HUES6 (cell line): Measurements from ENCODE around the gene TBX6.
"Not testable (repeated sequence)": the region's sequence is repeated elsewhere in the genome, so short reads cannot be mapped to it uniquely, and the experiment has no call there.

ENCODE experiments used
- H3K27ac ChIP-seq: 2 replicates; pipeline ENCODE4 v1.7.0; 2013; ENCODE audit warnings: low read depth, mild to moderate bottlenecking, low read length, inconsistent platforms
- H3K27me3 ChIP-seq: 2 replicates; pipeline ENCODE4 v1.6.1; 2013; ENCODE audit warnings: low read length; ENCODE audit not compliant: control insufficient read depth, insufficient read depth
- H3K36me3 ChIP-seq: 2 replicates; pipeline ENCODE4 v1.6.1; 2013; ENCODE audit warnings: low read length; ENCODE audit not compliant: control insufficient read depth, insufficient read depth
- H3K4me1 ChIP-seq: 2 replicates; pipeline ENCODE4 v1.6.1; 2013; ENCODE audit warnings: low read length; ENCODE audit not compliant: control insufficient read depth, insufficient read depth
- H3K4me3 ChIP-seq: 2 replicates; pipeline ENCODE4 v1.5.1; 2013; ENCODE audit warnings: low read depth, low read length
- H3K9ac ChIP-seq: one replicate; pipeline ENCODE4 v1.6.1; 2013; ENCODE audit warnings: mild to moderate bottlenecking, low read length
- H3K9me3 ChIP-seq: 2 replicates; pipeline ENCODE4 v1.6.1; 2013; ENCODE audit warnings: low read depth, low read length; ENCODE audit not compliant: control insufficient read depth, insufficient read depth

The TBX6 gene

DNA sequence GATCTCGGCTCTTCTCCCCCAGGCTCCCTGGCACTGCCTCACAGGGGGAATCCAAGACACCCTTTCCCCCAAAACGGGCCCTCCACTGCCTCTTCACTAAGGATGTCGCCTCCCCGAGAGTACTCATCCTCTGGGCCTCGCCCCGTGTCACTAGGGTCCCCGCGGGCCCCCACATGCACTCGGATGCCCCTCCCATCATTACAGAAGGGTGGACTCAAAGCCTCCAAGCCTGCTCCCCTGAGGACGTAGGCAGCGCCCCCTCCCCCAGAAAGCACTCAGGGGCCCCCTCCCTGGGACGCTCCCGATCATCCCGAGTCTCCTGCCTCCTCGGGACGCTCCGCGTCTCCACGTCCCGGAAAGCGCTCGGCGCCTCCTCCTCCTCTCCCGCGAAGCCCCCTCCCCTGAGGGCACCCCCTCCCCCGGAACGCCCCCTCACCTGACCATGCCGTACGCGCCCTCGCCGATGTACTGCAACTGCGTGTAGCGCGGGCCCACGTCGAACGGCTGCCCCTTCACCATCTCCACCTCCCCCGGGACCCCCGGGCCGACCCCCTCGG lies 31.0 kb upstream of the TBX6 start:
- Histone ChIP-seq H3K9me3 (no peaks in the 10 kb centered on the region), H3K27me3 (no peaks in the 10 kb centered on the region), H3K9ac (peak overlapping the region; percentile 68), H3K4me3 (peak overlapping the region; percentile 93), H3K27ac (no peak overlapping the region; the same call in 1 of the 2 replicates), H3K36me3 (peaks cover 17% of the 10 kb centered on the region), H3K4me1 (peaks cover 5% of the 10 kb centered on the region; the same call in 1 of the 2 replicates)

DNA sequence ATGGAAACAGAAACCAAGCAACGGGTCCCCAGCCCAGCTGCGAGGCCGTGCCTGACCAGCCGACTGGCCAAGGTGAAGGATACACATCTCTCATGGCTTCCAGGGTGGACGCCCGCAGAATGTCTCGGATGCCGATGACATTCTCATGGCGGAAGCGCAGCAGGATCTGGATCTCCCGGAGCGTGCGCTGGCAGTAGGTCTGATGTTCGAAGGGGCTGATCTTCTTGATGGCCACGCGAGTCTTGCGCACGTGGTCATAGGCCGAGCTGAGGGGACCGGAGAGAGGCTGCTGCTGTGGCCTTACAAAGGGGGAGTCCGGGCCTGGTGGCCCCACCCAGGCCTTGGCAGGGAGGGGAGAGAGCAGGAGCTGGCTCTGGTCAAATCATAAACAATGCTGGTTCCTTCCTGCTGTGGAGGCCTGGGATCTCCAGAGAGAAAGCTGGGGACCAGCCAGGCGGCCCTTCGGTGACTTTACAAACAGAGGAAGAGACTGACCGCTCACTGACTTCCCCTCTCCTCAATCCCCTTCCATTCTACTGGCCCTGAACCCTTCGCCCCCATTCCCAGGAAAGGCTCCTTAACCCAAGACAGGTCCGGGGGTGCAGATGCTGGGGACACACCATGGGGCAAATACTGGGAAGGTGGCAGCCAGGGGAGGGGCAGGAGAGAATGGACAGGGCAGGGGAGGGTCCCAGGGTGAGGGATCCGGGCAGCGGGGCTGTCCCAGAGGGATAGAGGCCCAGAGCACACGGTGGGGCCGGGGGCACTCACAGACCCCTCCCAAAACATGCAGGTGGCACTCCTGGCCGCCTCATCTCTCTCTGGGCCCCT lies 30.2 kb upstream of the TBX6 start:
- peak overlapping the region; percentile 26 for H3K9ac ChIP-seq
- H3K9me3 ChIP-seq: no peaks in the 10 kb centered on the region
- peak overlapping the region; percentile 93 for H3K4me3 ChIP-seq
- H3K27ac ChIP-seq: no peak overlapping the region
- no peaks in the 10 kb centered on the region for H3K27me3 ChIP-seq
- peaks cover 5% of the 10 kb centered on the region; the same call in 1 of the 2 replicates for H3K4me1 ChIP-seq
- peaks cover 25% of the 10 kb centered on the region for H3K36me3 ChIP-seq

GRCh38 chr16:30120340-30121105 lies 28.8 kb upstream of the TBX6 start:
- Histone ChIP-seq H3K27ac (no peak overlapping the region), H3K27me3 (no peaks in the 10 kb centered on the region), H3K9ac (no peak overlapping the region), H3K36me3 (peaks cover 35% of the 10 kb centered on the region), H3K4me1 (peaks cover 5% of the 10 kb centered on the region; the same call in 1 of the 2 replicates), H3K4me3 (no peak overlapping the region), H3K9me3 (no peaks in the 10 kb centered on the region)

DNA sequence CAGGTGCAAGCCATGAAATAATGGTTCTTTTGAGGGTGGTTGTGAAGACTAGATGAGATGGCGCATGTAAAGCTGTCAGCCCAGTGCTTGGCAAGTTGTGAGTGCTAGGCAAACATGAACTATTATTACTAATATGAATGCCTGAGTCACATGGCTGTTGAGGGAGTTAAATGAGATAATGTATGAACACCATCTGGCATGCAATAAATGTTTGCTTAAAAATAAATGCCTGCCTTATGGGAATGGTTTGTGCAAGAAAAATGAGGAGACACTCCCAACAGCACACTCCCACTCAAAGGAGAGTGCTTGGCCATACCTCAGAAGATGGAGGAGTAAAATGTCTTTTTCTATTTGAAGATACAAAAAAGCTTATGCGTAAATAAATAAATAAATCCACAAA lies 27.7 kb upstream of the TBX6 start:
- H3K27me3 ChIP-seq: no peaks in the 10 kb centered on the region
- no peak overlapping the region for H3K27ac ChIP-seq
- no peak overlapping the region for H3K4me3 ChIP-seq
- H3K9me3 ChIP-seq: no peaks in the 10 kb centered on the region
- H3K9ac ChIP-seq: no peak overlapping the region
- H3K4me1 ChIP-seq: peaks cover 5% of the 10 kb centered on the region; the same call in 1 of the 2 replicates
- H3K36me3 ChIP-seq: peaks cover 37% of the 10 kb centered on the region

- H3K27ac ChIP-seq: no peak overlapping the region
- H3K4me3 ChIP-seq: no peak overlapping the region
- no peak overlapping the region for H3K9ac ChIP-seq
- no peaks in the 10 kb centered on the region for H3K27me3 ChIP-seq
- H3K4me1 ChIP-seq: peaks cover 5% of the 10 kb centered on the region; the same call in 1 of the 2 replicates
- H3K9me3 ChIP-seq: no peaks in the 10 kb centered on the region
- H3K36me3 ChIP-seq: peaks cover 37% of the 10 kb centered on the region
Observed at GRCh38 chr16:30117768-30118167, 26.0 kb upstream of the TBX6 start.

GRCh38 chr16:30116291-30117207 lies 24.8 kb upstream of the TBX6 start:
- Histone ChIP-seq H3K9ac (no peak overlapping the region), H3K4me1 (peaks cover 4% of the 10 kb centered on the region), H3K4me3 (no peak overlapping the region), H3K9me3 (no peaks in the 10 kb centered on the region), H3K27me3 (no peaks in the 10 kb centered on the region), H3K36me3 (peaks cover 37% of the 10 kb centered on the region), H3K27ac (no peak overlapping the region)

- H3K36me3 ChIP-seq: peaks cover 40% of the 10 kb centered on the region
- H3K27me3 ChIP-seq: no peaks in the 10 kb centered on the region
- H3K27ac ChIP-seq: no peak overlapping the region
- no peaks in the 10 kb centered on the region for H3K9me3 ChIP-seq
- H3K4me1 ChIP-seq: peaks cover 4% of the 10 kb centered on the region
- no peak overlapping the region for H3K9ac ChIP-seq
- H3K4me3 ChIP-seq: no peak overlapping the region
Observed at GRCh38 chr16:30115238-30115637, 23.5 kb upstream of the TBX6 start.

- not testable (repeated sequence) for H3K27me3 ChIP-seq, H3K27ac ChIP-seq, H3K9me3 ChIP-seq, H3K4me3 ChIP-seq, H3K9ac ChIP-seq, H3K4me1 ChIP-seq
- H3K36me3 ChIP-seq: peaks cover 40% of the 10 kb centered on the region
Observed at GRCh38 chr16:30114833-30115232, 23.1 kb upstream of the TBX6 start.

GRCh38 chr16:30114411-30114810 lies 22.7 kb upstream of the TBX6 start:
- no peak overlapping the region for H3K4me3 ChIP-seq
- no peaks in the 10 kb centered on the region for H3K27me3 ChIP-seq
- H3K9ac ChIP-seq: no peak overlapping the region
- no peak overlapping the region for H3K27ac ChIP-seq
- H3K9me3 ChIP-seq: no peaks in the 10 kb centered on the region
- peaks cover 4% of the 10 kb centered on the region for H3K4me1 ChIP-seq
- H3K36me3 ChIP-seq: peaks cover 36% of the 10 kb centered on the region

GRCh38 chr16:30113711-30114333 lies 22.1 kb upstream of the TBX6 start:
- peaks cover 32% of the 10 kb centered on the region for H3K36me3 ChIP-seq
- H3K9ac ChIP-seq: no peak overlapping the region
- H3K4me1 ChIP-seq: peaks cover 4% of the 10 kb centered on the region
- H3K9me3 ChIP-seq: no peaks in the 10 kb centered on the region
- H3K27me3 ChIP-seq: no peaks in the 10 kb centered on the region
- no peak overlapping the region for H3K27ac ChIP-seq
- H3K4me3 ChIP-seq: no peak overlapping the region
